Glomerular visceral epithelial cell (primary cell): ENCODE data around the gene SLC2A4RG.
A peak's percentile ranks its signal among the peaks of the same experiment; 100 is the strongest.
"Not testable (repeated sequence)": the region's sequence is repeated elsewhere in the genome, so short reads cannot be mapped to it uniquely, and the experiment has no call there.

ENCODE experiments used
- DNase-seq: peaks from one replicate; pipeline ENCODE4 v3.0.0-alpha.2; 2016; ENCODE audit errors: extremely low spot score

Gene SLC2A4RG

GRCh38 chr20:63775096-63775978 lies 35.8 kb downstream of the SLC2A4RG start:
- peak; percentile 16 for DNase-seq

DNA sequence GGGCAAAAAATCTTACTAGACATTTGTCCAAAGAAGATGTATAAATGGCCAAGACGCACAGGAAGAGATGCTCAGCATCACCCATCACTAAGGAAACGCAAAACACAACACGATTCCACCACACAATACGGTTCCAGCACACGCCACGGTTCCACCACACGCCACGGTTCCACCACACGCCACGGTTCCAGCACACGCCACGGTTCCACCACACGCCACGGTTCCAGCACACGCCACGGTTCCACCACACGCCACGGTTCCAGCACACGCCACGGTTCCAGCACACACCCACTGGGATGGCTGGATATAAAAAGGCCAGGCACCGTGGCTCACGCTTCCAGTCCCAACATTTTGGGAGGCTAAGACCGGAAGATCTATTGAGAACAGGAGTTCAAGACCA lies 37.3 kb downstream of the SLC2A4RG start:
- not testable (repeated sequence) for DNase-seq

DNA sequence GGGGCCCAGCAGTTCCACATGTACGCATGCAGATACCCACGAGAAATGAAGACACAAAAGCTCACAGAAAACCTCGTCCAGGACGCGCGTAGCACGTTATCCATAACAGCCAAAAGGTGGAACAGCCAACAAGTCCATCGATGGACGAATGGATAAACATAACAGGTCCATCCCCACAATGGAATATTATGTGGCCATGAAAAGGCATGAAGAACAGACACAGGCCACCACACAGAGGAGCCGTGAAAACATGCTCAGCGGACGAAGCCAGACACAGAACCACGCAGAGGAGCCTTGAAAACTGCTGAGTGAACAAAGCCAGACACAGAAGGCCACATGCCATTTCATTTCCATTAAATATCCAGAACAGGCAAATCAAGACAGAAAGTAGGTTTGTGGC lies 38.0 kb downstream of the SLC2A4RG start:
- no peak for DNase-seq

DNA sequence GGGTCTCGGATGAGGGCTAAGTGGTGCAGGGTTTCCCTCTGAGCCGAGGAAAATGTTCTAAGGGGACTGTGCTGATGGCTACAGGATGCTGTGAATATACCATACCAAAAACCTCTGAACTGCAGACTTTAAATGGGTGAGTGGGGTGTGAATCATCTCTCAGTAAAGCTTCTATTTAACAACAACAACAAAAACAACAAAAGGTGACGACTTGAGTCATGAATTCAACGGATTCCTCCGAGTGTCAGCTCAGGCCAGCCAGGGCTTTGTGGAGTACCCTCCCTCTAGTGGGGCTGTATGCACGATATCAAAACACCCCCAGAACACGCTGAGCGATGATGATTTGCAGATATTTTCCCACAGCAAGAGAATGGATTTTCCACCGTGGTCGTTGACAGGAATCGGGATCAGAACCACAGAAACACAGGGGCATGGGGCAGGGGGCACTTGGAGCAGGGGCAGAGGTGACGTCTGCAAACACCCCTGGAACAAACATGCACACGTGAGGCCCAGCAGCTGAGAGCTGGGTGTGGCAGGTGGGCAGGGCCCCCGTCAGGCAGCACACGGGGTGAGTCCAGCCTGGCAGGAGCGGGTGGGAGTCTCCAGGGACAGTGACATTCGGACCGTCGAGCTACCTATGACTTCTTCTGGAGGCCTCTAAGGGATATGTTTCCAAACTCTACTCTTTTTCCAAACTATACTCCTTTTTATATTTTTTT lies 38.6 kb downstream of the SLC2A4RG start:
- DNase-seq, result no peak

GRCh38 chr20:63778857-63779256 lies 39.3 kb downstream of the SLC2A4RG start:
- no peak for DNase-seq

DNA sequence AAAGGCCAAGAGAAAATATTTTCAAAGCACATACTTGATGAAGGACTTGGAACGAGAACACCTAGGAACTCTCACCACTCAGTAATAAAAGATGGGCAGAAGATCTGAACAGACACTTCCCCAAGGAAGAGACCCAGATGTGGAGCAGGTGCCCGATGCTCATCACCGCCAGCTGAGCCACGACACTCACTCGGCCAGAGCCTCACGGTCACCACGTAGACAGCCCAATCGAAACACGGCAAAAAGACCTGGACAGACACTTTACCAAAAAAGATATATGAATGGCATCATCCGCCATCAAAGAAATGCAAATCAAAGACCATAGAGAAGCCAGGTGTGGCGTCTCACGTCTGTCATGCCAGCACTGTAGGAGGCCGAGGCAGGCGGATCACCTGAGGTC lies 41.6 kb downstream of the SLC2A4RG start:
- DNase-seq, result no peak

DNA sequence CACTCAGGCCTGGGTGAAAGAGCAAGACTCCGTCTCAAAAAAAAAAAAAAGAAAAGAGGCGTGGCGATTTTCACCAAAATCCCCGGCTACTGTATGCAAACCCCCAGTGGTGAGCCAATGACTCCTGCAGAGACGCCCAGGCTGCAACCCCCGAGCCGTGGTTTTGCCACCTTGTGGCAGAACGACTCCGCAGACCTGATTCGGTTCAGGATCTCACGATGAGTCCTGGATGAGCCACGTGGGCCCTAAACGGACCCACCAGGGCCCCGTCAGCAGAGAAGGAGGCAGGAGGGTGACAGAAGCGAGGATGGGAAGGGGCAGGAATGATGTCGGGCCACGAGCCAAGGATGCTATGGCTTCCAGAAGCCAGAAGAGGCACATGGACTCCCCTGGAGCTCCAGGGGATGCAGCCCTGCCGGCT lies 42.5 kb downstream of the SLC2A4RG start:
- DNase-seq, result no peak

DNA sequence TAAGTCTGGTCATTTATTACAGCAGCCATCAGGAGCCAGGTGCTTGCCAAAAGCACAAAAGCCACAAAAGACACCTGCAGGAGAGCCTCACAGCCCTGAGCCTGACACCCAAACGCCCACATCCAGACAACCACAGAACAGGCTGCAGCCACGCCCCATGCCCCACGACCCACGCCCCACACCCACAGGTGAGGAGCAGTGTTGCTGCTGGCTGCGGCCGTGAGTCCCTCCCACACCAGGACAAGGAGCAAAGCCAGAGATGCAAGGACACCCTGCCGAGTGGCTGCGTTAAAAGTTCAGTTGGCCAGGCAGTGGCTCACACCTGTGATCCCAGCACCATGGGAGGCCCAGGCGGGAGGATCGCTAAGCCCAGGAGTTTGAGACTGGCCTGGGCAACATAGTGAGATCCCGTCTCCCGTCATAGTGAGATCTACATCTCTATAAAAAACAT lies 43.0 kb downstream of the SLC2A4RG start:
- no peak for DNase-seq

GRCh38 chr20:63783970-63784369 lies 44.4 kb downstream of the SLC2A4RG start:
- DNase-seq, result no peak

GRCh38 chr20:63785691-63786131 lies 46.1 kb downstream of the SLC2A4RG start:
- DNase-seq, result no peak

GRCh38 chr20:63787302-63787701 lies 47.7 kb downstream of the SLC2A4RG start:
- DNase-seq, result no peak

- no peak for DNase-seq
These were observed 48.2 kb downstream of the SLC2A4RG start for GRCh38 chr20:63787749-63788148.

DNA sequence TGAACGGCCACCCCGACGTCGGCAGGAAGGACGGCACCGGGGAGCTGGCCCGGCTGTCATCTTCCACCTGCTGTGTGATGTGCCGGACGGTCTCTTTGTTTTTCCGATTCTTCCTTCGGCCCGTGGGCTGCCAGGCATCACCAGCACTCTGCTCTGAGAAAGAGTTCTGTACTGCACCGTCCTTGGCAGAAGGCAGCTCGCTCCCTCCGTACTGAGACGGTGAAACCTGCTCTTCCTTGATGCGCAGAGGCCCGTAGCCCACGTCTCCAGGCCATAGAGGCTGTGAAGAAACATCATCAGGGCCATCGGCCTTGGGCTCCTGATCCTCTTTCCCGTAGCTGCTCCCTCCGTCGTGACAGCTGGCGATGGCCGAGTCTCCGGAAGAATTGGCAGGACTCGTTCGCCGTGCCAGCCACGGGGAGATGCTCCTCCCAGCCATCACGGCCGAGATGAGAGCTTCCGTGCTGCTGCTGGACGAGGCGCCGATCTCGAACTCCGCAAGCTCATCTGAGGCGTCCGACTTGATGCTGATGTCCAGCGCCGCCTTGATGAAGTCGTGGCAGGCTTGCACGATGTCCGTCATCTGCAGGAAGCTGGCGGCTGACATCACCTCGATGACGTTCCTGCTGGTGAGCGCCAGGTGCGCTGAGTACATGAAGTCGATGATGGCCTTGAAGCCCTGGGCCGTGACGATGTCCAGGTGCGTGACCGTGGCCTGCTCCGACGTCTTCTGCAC lies 50.4 kb downstream of the SLC2A4RG start:
- DNase-seq, result no peak

GRCh38 chr20:63790572-63791168 lies 51.1 kb downstream of the SLC2A4RG start:
- DNase-seq, result no peak

DNA sequence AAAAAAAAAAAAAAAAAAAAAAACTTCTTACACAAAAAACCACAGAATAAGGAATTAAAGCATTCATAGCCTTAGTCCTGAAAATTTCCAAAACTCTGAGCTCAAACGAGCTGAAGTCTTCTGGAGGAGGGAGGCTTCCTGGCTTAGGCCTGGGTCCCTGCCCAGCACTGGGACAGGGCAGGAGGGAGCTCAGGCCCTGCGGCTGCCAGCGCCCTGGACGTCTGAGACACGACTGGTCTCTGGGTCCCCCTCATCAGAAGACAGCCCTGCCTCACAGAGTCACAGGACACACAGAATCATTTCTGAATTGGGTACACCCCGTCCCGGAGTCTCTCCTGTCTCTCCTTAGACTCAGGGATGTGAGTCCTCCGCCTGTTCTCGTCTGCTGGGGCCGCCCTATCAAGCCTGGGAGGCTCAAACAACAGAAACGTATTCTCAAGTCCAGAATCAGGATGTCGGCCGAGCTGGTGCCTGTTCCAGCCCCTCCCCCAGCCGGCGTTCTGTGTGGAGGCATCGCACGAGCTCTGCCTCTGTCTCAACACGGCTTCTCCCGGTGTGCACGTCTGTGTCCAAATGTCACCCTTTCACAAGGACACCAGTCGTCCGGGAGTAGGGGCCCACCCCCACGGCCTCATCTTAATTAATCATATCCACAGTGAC lies 52.1 kb downstream of the SLC2A4RG start:
- no peak for DNase-seq

DNA sequence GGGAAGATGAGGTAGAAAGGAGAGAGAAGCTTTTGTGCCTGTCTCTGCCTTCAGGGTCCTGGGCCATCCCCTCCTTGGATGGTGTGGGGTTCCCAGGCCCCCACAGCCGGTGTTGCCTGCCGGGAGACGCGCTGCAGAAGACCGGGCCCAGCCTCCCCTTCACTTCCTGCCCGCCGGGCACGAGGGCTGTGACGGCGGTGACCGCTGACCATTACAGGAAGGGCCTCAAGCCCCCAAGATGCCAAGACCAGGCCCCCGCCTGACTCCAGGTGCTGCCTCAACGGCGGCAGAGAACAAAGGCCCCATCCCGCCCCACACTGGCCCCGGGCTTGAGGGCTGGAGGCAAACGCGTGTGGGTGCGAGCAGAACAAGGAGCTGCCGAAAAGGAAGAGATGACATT lies 53.3 kb downstream of the SLC2A4RG start:
- no peak for DNase-seq
